GM19395 (cell line): ENCODE data around the gene ITPRIPL1.

Experiments
- ATAC-seq: cut with Tn5 transposase; IDR thresholded peaks from one replicate; pipeline ENCODE4 v1.9.1; 2021; ENCODE audit warnings: mild to moderate bottlenecking, moderate library complexity; ENCODE audit not compliant: unreplicated experiment

Gene ITPRIPL1

GRCh38 chr2:96320728-96321622 is 4.1 kb upstream of the ITPRIPL1 start:
- ATAC-seq: peak; percentile 30

- ATAC-seq: no peak
These were observed 1.3 kb upstream of the ITPRIPL1 start for GRCh38 chr2:96323849-96324248.

GRCh38 chr2:96324721-96325040 is 436 bp upstream of the ITPRIPL1 start:
- ATAC-seq: no peak

- ATAC-seq: no peak
These were observed 753 bp downstream of the ITPRIPL1 start for GRCh38 chr2:96325884-96326255.

- no peak for ATAC-seq
These were observed 1.4 kb downstream of the ITPRIPL1 start for GRCh38 chr2:96326564-96326963.

- no peak for ATAC-seq
These were observed 2.1 kb downstream of the ITPRIPL1 start for GRCh38 chr2:96326990-96327820.

- ATAC-seq: no peak
These were observed 4.3 kb downstream of the ITPRIPL1 start for GRCh38 chr2:96329456-96329855.

- no peak for ATAC-seq
These were observed 4.8 kb downstream of the ITPRIPL1 start for GRCh38 chr2:96329874-96330273.

GRCh38 chr2:96330407-96330806 is 5.3 kb downstream of the ITPRIPL1 start:
- ATAC-seq: no peak

- no peak for ATAC-seq
These were observed 8.6 kb downstream of the ITPRIPL1 start for GRCh38 chr2:96333708-96334107.

- no peak for ATAC-seq
These were observed 11.1 kb downstream of the ITPRIPL1 start for GRCh38 chr2:96336104-96336775.

GRCh38 chr2:96336873-96337272 is 11.8 kb downstream of the ITPRIPL1 start:
- ATAC-seq: no peak

GRCh38 chr2:96340493-96341414 is 15.6 kb downstream of the ITPRIPL1 start:
- no peak for ATAC-seq

GRCh38 chr2:96341641-96342040 is 16.5 kb downstream of the ITPRIPL1 start:
- ATAC-seq: no peak

GRCh38 chr2:96342085-96342484 is 17.0 kb downstream of the ITPRIPL1 start:
- no peak for ATAC-seq

GRCh38 chr2:96344011-96344410 is 18.9 kb downstream of the ITPRIPL1 start:
- peak; percentile 89 for ATAC-seq

GRCh38 chr2:96345438-96345837 is 20.3 kb downstream of the ITPRIPL1 start:
- no peak for ATAC-seq

GRCh38 chr2:96345868-96346462 is 20.8 kb downstream of the ITPRIPL1 start:
- ATAC-seq: no peak

- no peak for ATAC-seq
These were observed 22.3 kb downstream of the ITPRIPL1 start for GRCh38 chr2:96347395-96347794.

GRCh38 chr2:96353032-96353561 is 28.0 kb downstream of the ITPRIPL1 start:
- ATAC-seq: no peak
